ENCODE measurements around the gene EPG5.
"Not testable (repeated sequence)": the region's sequence is repeated elsewhere in the genome, so short reads cannot be mapped to it uniquely, and the experiment has no call there.

The EPG5 gene

DNA sequence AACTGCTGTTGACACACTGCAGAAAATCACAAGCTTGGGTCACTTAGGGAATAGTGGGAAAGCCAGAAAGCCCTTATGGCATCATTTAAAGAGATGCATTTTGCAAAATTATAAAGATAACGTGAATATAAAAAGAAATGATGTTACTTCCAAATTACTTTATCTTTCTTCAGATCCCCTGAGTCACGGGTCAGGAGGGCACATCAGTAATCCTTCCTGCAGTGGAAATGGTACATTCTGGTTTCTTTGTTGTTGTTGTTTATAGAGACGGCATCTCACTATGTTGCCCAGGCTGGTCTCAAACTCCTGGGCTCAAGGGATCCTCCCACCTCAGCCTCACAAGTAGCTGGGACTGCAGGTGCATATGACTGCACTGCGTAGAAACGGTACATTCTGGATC is 9.8 kb upstream of the EPG5 start:
- DNase-seq = no peak

DNA sequence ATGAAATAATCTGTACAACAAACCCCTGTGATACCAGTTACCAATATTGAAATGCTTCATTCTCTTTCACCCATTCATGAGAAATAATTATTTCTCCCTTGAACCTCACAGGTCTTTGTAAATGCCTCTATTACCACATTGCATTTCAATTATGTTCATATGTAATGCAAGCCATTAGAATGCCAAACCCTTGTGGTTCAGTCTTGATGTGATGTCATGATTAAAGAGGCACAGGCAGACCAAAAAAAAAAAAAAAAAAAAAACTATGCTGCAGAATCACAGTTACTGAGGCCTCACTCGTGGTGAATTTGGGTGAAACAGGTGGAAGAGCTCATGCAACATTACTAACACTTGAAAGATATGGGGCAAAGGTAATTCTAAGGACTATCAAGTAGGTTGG is 9.4 kb upstream of the EPG5 start:
- no peak for DNase-seq

DNA sequence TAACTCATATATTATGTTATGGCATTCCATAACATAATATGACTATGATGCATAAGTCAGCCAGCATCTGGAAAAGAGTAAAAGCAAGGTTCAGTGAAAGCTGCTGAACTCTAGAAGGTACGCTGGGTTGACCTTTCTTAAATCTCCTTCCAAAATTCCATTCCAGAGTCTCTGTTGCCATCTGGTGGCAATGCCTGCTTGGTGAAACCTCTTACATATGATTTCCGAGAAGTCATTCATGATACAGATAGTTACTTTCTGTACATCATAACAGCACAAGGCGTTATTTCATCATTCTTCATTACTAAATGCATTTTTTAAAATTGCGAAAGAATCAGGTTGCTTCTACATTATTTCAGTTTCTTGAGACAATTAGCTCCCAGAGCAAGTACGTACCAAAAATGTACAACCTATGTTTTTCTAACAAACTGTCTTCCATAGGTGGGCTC is 7.0 kb upstream of the EPG5 start:
- DNase-seq = peak; percentile 86

DNA sequence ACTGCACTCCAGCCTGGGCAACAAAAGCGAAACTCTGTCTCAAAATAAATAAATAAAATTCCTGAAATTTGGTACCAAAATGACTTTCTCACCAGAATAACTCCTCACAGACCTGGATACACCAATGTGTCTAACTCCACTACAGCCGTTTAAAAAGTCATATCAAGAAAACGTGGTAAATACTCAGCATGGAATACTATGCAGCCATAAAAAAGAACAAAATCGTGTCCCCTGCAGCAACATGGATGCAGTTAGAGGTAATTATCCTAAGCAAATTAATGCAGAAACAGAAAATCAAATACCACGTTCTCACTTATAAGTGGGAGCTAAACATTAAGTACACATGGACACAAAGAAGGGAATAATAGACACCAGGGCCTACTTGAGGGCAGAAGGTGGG is 2.2 kb downstream of the EPG5 start:
- not testable (repeated sequence) for DNase-seq

GRCh38 chr18:45962866-45963265 is 4.3 kb downstream of the EPG5 start:
- peak; percentile 47 for DNase-seq

GRCh38 chr18:45962461-45962860 is 4.7 kb downstream of the EPG5 start:
- DNase-seq = peak; percentile 61

GRCh38 chr18:45959484-45959883 is 7.6 kb downstream of the EPG5 start:
- DNase-seq = not testable (repeated sequence)

DNA sequence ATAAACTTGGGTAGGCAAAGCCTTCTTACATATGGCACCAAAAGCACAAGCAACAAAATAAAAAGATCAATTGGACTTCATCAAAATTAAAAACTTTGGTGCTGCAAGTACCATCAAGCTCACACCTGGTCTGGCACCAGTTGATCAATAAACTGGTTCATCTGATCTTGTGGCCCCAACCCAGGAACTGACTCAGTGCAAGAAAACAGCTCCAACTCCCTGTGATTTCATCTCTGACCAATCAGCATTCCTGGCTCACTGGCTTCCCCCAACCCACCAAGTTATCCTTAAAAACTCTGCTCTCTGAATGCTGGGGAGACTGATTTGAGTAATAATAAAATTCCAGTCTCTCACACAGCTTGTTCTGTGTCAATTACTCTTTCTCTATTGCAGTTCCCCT is 8.4 kb downstream of the EPG5 start:
- peak; percentile 25 for DNase-seq

GRCh38 chr18:45958027-45958426 is 9.1 kb downstream of the EPG5 start:
- DNase-seq = no peak

GRCh38 chr18:45957100-45957499 is 10.0 kb downstream of the EPG5 start:
- DNase-seq = no peak

GRCh38 chr18:45954070-45954934 is 12.8 kb downstream of the EPG5 start:
- no peak for DNase-seq

GRCh38 chr18:45951016-45951714 is 16.0 kb downstream of the EPG5 start:
- DNase-seq = no peak

- no peak for DNase-seq
Measured at GRCh38 chr18:45945669-45946068, 21.5 kb downstream of the EPG5 start.

DNA sequence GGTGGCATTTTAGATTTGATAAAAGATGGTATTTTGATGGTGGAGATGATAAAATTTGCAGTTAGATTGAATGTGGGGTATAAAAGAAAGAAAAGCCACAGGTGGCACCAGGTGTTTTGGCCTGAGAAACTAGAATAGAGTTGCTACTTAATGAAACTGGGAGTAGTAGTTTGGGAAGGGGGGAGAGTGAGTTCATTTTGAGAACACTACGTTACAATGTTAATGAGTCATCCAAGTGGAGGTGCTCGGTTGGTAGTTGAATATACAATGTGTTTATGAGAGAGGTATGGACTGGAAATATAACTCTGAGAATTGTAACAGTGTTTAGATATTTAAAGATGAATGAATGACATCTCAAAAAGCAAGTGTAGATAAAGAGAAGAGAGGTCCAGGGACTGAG is 26.4 kb downstream of the EPG5 start:
- DNase-seq = peak; percentile 29

- DNase-seq = no peak
Measured at GRCh38 chr18:45939236-45939635, 27.9 kb downstream of the EPG5 start.

DNA sequence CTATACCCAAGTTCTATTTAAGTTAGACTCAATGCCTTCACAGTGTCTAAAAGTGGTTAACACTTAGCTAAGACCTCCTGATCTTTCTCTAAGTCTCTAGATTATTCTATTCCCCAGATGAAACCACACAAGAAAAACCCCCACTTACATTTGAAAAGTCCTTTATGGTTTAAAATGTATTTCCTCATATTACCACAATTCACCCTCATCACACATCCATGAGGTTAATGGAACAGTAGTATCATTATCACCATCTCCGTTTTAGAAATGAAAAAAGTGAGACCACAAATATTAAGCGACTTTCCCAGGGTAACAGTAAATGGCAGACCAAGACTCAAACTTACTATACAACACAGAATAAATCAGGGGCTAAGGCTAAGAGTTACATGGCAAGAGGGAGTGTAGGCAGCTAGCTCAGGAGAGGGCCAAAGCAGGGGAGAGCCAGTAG is 28.6 kb downstream of the EPG5 start:
- peak; percentile 59 for DNase-seq

- DNase-seq = no peak
Measured at GRCh38 chr18:45935591-45936335, 31.4 kb downstream of the EPG5 start.

- no peak for DNase-seq
Measured at GRCh38 chr18:45932708-45933107, 34.4 kb downstream of the EPG5 start.

DNA sequence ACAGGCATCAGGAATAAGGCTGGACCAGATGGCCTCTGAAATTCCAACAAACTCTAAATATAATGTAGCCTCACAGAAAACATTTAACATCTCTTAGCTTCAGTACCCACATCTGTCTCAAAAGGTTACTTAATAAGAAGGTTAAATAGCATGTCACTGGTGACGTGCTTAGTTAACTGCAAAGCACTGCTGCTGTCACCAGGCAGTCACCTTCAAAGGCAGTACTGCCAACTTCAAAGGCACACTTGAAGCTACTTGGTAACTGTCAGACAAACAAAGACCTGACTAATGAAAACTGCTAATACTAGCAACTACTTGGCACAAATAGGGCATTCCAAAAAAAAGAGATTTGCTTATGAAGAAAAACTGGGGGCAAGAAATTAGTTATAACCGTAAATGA is 36.2 kb downstream of the EPG5 start:
- no peak for DNase-seq

DNA sequence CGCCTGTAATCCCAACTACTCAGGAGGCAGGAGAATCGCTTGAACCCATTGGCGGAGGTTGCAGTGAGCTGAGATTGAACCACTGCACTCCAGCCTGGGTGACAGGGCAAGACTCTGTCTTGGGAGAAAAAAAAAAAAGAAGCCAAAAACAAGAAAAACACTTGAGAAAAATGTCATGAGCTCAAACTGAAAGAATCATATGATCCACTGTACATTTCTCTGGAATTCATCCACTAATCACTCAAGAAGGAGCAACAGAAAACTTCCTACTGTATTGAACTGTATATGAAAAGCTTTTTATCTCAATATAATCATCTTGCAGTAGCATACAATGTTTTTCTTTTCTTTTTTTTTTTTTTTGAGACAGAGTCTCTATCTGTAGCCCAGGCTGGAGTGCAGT is 40.4 kb downstream of the EPG5 start:
- DNase-seq = no peak

GRCh38 chr18:45926085-45926484 is 41.0 kb downstream of the EPG5 start:
- no peak for DNase-seq

- no peak for DNase-seq
Measured at GRCh38 chr18:45923138-45923537, 44.0 kb downstream of the EPG5 start.

GRCh38 chr18:45920367-45920766 is 46.8 kb downstream of the EPG5 start:
- DNase-seq = no peak
